ELR (cell line): ENCODE data around the gene EIF1.
"Not testable (repeated sequence)": the region's sequence is repeated elsewhere in the genome, so short reads cannot be mapped to it uniquely, and the experiment has no call there.

Source experiments
- DNase-seq: peaks from one replicate; pipeline ENCODE4 v3.0.0-alpha.2; 2015; ENCODE audit warnings: low read depth

The EIF1 gene

DNA sequence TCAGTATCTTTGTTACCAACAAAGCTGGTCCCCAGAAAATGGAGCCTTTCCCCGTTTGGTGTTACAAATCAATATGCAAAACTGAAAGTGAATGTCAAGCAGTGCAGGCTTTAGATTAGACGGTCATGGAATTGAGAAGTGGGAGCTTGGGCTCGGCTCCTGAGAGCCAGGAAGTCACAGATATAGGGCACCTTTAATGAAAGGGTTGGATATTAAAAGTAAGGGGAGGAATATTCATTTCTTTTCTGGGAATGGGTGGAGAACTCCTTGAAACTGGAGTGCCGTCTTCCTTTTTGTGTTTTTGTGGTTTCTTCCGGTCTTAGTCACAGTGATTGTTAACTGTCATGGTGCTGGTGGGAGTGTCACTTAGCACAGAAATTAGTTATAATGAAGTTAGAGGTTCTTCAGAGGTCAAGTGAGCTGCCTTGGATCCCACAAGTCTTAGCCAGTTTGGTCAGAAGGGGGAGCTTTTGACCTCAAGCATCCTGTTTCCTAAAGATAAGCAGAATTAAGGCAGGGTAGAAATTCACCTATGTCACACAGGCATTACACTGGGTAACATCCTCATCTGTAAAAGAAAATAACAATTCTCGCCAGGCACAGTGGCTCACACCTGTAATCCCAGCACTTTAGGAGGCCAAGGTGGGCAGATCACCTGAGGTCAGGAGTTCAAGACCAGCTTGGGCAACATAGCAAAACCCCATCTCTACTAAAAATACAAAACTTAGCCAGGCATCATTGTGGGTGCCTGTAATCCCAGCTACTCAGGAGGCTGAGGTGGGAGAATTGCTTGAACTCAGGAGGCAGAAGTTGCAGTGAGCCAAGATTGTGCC, 9.6 kb upstream of the EIF1 start:
- peak; percentile 73 for DNase-seq

DNA sequence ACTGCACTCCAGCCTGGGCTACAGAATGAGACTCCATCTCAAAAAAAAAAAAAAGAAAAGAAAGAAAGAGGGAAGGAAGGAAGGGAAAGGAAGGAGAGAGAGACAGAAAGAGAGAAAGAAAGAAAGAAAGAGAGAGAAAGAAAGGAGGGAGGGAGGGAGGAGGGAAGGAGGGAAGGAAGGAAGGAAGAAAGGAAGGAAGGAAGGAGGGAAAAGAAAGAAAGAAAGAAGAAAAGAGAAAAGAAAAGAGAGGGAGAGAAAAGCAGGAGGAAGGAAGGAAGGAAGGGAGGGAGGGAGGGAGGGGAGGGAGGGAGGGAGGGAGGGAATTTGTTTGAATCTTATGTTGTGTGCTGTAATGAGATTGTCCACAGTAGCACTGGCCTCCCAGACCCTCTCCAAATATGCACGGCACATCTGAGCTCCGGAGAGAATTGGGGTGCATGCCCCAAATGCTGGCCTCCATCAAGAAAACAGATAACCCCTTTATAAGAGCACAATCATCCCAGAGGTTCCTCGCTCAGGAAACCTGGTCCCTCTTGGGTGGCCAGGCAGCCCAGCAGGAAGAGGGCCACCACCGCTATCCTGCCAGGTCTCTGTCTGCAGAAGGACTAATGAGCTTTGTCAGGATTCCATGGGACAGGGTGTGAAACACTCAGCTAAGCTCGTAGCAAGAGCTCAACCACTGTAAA, 8.8 kb upstream of the EIF1 start:
- DNase-seq, result no peak

DNA sequence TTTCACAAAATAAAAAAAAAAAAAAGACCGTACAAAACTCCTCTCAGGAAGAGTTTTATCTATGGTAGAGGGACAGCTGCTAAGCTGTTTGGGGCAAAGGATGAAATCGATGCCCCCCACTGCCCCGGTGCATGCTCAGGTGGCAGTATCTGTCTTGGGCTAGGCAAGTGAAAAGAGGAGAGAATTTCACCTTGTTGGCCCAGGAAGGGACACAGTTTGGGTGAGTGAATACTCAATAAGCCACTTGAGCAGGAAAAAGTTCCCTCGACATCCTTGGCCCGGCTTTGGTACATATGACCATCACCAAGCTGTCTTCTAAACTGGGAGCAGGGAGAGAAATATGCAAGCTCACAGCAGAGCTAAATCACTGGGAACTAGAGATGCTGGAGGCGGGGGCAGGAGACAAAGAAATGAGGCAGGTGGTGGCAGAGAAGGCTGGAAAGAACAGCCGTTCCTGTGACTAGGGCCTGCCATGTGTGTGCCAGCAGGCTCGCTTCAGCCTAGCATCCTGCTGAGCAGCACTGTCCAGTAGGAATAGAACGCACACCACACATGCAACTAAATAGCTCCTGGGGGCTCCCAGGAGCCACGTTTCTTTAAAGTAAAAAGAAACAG, 8.2 kb upstream of the EIF1 start:
- DNase-seq, result no peak

DNA sequence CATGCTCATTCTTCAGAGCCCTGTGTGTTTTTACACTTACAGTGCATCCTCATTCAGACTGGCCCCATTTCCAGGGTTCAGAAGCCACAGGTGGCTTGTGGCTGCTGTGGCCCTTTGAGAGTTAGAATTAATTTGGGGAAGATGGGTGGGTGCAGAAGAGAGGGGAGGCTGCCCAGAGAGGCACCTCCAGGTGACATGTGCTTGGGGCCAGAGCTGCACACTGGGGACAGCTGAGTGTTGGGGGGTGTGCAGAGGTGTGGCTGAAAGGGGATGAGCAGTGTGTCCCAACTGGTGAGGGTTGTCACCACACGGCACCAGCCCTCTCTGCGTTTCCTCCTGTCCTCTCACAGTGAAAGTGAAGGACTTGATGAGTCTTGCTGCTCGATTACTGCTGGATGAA, 6.9 kb upstream of the EIF1 start:
- DNase-seq, result no peak

DNA sequence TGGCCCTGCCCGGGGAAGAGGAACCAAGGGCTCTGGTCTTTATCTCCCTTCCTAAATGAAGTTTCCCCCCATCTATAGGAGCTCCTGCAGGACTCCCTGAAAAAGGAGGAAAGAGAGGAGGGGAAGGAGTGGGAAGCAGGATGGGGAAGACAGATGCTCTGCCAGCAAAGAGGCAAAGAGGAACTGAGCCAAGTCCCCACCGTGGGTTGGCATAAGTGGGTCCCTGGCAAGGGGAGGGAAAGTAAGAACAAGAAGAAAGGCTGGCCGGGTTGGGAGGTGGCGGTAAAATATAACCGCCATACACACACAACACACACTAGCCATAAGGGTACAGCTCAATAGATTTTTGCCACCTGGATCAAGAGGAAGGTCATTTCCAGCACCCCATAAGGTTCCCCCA, 6.1 kb upstream of the EIF1 start:
- DNase-seq, result no peak

DNA sequence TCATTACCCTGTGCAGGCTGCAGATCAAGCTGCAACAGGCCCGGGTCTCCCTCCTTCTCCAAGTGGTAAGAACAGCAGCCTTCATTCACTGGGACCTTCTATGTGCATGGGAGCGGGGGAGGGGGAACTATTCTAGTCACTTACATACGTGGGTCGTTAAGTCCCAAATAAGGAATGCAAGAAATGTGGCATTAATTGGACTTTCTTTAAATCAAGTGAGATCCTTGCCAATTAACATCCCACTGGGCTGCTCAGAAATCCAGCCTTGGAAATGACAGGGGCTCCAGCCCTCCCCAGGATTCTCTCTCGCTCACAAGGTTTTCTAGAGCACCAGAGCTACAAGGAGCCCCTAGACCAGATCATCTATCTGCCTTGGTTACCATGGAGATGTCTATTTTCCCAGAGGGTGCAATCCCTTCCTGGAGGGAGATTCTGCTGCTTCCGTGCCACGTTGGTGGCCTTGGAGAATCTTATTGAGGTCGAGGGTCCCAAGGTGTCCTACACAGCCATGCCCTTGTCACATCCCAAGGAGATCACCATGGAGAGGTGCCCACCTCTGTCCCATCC, 5.2 kb upstream of the EIF1 start:
- no peak for DNase-seq

DNA sequence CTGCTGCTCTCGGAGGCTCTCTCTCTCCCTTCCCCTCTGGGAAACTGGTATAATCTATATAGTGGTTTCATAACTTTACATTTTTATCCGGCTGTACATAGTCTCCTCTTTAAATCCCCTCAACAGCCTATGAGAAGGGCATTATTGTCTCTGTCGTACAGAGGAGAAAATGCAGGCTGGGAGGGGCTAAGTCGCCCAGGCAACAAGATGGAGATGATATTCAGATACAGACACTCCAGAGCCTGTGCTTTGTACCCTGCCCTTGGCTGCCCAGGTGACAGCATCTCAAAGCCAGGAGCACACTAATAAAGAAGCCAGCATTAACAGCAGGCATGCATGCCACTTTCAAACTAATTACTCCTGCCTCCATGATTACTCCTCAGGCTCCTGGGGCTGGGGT, 4.7 kb upstream of the EIF1 start:
- no peak for DNase-seq

DNA sequence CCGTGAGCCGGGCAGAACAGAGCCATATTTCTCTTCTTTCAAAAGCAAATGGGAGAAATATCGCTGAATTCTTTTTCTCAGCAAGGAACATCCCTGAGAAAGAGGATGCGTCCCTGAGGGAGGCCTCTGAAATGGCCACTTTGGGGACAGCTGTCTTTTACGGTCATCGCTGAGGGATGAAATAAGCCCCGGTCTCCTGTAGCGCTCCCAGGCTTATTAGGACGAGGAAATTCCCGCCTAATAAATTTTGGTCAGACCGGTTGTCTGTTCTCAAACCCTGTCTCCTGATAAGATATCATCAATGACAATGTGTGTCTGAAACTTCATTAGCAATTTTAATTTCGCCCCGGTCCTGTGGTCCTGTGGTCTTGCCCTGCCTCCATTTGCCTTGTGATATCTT, 2.9 kb upstream of the EIF1 start:
- DNase-seq, result not testable (repeated sequence)

DNA sequence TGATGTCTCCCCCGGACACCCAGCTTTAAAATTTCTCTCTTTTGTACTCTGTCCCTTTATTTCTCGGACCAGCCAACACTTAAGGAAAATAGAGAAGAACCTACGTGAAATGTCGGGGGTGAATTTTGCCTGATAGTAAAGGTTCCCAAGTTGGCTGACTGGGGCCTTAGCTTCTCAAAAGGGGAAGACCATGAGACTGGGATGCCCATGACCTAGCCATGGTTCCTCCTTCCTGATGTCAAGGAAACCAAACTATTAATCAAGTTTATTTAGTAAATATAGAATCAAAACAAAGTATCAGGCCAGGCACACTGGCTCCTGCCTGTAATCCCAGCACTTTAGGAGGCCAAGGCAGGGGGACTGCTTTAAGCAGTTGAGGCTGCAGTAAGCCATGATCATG, 2.4 kb upstream of the EIF1 start:
- DNase-seq, result no peak

DNA sequence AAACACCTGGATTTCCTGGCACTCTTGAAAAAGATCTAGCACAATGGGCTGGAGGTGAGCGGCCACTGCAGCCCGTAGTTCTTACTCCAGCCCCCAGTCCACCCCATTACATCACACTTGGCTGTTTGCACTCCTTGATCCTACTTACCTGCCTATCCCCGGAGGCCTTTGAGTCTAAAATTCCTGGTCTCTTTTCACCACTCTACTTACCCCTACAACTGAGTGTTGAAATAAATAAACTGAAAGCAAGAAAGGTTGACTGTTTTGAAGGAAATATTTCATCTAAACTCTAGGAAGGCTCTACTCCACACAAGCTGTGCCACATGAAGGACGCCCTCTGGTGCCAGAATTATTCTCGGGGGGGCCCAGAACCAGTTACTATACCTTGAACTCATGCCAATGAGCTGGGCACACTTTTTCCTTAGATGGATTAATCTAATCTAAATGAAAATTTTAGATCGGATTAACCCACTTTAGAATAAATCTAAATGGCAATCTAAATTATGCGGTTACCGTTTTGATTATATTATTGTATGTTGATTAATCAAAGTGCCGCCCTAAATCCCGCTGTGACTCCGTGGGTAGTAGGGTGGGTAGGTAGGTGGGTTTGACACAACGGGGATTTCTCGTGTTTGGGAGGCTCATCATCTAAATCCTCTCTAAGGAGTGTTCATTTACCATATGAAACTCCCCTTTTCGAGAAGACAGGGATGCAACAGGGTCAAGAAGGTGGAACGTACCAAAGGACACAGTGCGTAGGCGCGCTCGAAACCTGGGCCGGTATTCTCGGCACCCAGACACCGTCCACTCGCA, 651 bp upstream of the EIF1 start:
- DNase-seq, result peak; percentile 76

DNA sequence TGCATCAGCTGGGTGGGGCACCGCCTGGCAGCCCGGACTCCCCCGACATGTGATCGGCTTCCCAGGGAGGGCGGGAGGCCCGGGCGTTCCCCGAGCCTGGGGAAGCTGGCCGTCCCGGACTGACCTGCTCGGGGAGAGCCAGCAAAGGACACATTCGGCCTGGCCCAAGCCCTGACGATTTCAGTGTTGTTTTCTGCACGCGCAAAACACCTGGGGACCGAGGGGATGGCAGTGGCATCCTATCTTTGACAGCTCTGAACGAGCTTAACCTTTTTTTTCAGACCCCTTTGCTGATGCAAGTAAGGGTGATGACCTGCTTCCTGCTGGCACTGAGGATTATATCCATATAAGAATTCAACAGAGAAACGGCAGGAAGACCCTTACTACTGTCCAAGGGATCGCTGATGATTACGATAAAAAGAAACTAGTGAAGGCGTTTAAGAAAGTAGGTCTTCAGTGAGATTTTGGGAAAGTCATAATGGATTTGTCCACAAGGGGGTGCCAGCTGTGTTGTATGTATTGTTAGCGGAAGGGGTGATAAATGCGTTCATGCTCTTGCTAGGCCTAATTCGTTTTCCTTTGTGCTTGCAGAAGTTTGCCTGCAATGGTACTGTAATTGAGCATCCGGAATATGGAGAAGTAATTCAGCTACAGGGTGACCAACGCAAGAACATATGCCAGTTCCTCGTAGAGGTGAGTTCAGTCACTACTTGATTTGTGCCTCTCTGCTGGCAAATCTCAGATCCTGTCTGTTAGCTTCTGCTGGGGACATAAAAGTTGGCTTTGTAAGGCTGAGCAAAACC, 1.0 kb downstream of the EIF1 start:
- DNase-seq, result peak; percentile 73

DNA sequence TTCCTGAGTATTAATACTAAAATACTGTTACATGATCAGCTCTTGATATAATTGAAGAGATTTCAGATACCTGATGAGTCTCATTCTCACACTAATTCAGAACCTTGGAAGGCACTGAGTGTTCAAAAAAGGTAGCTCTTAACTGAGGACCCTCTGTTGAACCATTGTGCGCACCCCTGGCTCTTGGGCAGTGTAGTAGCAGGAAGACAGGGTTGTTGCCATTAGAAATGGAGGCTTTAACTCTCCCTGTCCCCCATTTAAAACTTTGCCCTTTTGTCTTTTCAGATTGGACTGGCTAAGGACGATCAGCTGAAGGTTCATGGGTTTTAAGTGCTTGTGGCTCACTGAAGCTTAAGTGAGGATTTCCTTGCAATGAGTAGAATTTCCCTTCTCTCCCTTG, 1.8 kb downstream of the EIF1 start:
- DNase-seq, result no peak

DNA sequence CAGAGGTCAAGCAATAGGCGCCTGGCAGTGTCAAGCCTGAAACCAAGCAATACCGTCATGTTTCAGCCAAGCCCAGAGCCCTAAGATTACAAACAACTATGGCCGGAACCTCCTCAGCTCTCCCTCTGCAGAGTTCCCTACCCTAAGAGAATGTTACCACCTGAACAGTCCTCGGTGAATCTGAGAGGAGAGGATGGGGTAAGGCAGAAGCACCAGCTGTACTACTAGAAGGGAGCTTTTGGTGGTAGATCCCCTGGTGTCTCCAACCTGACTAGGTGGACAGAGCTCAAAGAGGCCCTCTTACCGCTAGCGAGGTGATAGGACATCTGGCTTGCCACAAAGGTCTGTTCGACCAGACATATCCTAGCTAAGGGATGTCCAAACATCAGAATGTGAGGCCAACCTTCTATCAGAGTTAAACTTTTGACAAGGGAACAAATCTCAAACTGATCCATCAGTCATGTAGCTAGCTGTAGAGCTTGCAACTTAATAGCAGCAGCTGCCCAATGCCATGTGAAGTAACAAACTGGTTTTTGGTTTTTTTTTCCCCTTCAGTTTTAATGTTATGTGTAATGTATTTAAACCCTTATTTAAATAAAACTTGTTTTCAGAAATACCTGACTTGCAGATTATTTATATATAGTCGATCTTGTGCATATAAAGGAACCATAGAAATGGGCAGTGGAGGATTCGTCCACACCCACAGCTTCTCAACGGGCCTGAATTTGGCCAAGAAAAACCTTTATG, 2.5 kb downstream of the EIF1 start:
- DNase-seq, result peak; percentile 22

DNA sequence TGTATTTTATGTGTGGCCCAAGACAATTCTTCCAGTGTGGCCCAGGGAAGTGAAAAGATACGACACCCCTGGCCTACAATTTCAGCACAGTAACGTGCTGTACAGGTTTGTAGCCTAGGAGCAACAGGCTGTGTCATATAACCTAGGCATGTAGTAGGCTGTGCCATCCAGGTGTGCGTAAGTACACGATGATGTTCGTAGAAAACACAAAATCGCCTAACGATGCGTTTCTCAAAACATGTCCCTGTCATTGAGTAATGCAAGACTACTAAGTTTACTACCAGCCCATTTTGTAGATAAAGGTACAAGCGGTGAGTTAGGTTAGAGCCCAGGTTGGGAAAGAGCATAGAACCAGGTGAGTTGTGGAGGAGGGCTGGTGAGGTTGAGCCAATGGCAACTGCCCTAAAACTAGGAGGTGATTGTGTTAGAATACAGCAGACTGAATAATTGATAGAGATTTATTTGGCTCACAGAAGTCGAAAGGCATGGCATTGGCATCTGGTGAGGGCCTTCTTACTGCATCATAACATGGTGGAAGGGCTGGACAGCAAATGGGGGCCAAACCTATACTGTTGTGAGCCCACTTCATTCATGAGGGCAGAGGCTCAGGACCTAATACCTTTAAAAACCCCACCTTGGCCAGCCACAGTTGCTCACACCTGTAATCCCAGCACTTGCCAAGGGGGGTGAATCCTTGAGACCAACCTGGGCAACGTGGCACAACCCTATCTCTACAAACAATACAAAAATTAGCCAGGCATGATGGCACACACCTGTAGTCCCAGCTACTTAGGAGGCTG, 4.2 kb downstream of the EIF1 start:
- peak; percentile 42 for DNase-seq

DNA sequence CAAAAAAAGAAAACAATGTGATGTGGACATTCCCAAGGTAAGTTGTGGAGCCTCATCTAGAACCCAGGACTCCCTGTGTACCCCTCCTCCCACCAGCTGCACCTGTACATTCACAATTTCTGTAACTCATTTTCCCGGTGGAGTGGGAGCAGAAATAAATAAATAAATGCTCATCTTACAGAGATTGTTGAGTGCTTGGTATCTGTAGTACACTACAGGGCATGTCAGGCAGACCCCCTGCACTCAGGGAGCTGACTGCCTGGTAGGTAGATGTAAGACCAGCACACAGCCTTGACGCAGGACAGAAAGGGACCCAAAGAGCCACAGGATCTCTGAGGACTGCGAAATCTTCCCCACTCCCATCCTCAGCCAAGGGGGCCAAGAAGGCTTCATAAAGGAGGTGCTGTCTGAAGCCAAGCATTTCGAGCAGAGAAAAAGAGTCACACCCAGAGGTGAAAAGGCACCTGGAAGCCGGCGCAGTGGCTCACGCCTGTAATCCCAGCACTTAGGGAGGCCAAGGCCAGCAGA, 6.5 kb downstream of the EIF1 start:
- no peak for DNase-seq

DNA sequence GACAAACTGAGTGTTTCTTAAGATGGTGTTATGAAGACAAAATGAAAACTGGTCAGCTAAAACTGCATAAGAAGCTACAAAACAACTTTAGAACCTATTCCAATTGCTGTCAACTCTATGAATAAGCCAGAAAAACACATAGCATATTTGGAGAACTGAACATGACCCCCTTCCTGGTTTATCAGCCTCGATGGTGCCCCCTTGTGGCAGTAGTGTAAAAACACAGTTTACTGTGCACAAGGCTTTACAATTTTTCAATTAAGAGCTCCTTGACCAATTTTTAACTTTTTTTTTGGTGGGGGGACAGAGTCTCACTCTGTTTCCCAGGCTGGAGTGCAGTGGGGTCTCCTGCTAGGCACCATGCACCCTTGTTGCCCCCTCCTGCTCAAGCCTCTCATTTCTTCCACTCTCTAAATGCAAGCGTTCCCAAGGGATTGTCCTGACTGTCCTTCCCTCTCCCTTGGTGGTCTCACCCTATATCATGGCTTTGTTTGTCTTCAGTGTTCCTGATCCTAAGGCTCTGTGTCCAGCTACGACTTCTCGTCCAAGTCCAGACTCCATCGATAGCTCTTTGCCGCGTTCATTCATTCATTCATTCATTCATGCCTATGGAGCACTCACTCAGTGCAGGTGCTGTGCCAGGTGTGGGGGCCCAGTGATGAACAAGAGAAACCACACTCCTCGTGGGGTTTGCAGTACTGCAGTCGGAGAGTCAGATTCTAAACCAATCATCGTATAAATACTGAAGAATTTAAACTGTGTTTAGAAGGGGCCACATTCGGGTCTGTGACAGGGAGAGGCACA, 7.5 kb downstream of the EIF1 start:
- DNase-seq, result peak; percentile 87

DNA sequence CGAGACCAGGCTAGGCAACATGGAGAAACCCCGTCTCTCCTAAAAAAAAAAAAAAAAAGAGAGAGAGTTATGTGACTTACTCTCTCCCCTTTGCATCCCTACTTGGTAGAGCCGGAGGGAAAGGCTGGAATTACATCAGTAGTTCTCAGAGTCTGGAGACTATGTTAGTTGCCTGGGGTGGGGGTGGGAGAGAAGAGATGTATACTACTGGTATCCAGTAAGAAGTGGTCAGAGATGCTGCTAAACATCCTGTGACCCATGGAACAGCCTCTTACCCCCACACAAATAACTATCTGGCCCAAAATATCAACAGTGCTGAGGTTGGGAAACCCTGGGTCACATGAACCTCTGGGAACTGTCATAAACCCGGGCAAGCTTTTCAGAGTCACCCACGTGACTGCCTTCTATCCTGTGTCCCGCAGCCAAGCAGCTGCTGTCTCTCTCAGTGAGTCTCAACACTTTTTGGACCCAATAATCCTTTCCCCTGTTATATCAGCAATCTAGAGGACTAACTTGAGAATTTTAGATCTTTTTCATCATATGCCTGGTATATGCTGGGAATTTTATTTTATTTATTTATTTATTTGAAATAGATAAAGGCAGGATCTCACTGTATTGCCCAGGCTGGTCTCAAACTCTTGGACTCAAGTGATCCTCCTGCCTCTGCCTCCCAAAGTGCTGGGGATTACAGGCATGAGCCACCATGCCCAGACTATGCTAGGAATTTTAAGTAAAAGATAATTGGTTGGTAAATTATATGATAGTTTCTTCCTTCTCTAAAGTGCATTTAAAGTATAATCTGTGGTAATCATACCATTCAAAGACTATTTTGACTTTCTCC, 8.7 kb downstream of the EIF1 start:
- peak; percentile 36 for DNase-seq

DNA sequence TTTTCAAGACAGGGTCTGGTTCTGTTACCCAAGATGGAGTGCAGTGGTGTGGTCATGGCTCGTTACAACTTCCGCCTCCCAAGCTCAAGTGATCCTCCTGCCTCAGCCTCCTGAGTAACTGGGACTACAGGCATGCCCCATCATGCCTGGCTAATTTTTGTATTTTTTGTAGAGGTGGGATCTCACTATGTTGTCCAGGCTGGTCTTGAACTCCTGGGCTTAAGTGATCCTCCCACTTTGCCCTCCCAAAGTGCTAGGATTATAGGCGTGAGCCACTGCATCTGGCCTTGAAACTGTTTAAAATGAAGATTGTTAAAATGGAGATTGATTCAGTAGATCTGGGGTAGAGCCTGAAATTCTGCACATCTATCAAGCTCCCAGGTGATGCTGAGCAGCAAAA, 12.2 kb downstream of the EIF1 start:
- not testable (repeated sequence) for DNase-seq
